HG03571 (cell line): Measurements from ENCODE around the gene DCAF4.
A peak's percentile ranks its signal among the peaks of the same experiment; 100 is the strongest.

Experiments used
- ATAC-seq: cut with Tn5 transposase; IDR thresholded peaks from one replicate; pipeline ENCODE4 v1.9.1; 2021; ENCODE audit not compliant: unreplicated experiment

DCAF4 gene, protein sequence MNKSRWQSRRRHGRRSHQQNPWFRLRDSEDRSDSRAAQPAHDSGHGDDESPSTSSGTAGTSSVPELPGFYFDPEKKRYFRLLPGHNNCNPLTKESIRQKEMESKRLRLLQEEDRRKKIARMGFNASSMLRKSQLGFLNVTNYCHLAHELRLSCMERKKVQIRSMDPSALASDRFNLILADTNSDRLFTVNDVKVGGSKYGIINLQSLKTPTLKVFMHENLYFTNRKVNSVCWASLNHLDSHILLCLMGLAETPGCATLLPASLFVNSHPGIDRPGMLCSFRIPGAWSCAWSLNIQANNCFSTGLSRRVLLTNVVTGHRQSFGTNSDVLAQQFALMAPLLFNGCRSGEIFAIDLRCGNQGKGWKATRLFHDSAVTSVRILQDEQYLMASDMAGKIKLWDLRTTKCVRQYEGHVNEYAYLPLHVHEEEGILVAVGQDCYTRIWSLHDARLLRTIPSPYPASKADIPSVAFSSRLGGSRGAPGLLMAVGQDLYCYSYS

DNA sequence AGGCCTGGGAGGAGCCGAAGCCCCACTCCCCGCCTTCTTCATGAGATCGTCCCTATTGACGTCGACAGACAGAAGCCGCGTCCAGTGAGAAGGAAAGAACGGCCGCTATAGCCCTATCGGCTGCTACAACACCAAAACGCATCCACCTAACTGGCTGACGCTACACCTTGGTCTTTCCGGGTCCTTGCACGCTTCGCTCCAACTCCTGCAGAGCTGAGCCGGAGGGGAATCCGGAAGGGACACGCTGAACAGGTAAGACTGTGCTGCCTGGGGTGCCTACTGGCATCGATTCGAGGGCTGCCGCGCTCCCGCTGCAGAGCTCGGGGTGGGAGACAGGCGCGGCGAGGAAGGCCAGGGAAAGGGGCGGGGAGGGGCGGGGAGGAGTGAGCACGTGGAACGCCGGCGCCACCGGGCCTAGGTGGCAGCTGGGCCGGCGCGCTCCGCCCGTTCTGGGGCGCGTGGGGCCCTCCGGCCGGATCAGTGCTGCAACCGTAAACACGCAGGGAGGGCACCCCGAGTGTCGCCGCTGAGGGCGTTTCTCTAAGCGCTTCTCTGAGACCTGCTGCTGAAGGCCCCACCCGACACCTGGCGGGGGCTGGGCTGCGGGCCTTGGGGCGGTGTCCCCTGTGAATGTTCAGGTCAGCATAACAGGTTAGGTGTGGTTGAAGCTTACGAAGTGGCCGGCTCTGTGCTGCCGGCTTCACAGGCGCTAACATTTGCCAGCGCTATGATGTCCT is at the start of gene DCAF4:
TSS of gene DCAF4 (plus strand) at position 173 of the 737 bp plus-strand sequence. CDS start 11,515 bp downstream, outside the sequence.
- ATAC-seq, result peak; percentile 97

DNA sequence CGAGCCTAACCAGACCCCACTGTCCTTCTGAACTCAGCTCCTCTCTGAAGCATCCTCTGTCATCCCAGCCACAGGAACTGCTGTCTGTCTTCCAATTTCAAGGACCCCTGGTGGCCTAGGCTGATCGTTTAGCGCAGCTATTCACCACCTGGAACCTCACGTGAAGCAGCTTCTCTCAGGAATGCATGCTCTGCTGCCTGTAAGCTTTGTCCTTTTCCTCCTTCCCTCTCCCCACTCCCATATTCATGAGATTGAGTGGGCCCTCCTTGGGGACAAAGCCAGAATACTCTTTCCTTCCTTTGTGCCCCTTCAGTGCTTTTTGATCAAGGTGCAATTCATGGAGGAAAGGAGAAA is 49.6 kb upstream of the DCAF4 start:
- ATAC-seq, result no peak

DNA sequence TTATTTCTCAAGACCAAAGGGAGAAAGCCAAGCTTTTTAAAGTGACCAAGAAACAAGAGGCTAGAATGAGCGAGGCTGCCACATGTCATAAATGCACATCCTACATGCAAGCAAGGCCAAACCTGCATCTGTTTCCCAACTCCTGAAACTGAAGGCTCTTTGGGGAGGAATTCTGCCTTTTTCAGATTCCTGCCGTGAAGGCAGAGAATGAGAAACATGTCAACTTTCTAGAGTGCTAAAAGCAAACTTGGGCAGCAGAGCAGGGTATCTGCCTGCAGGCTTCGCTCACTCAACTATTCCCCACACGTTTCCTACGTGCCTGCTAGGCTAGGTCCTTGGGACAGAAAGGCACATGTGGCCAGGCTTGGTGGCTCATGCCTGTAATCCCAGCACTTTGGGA is 47.5 kb upstream of the DCAF4 start:
- ATAC-seq, result no peak

DNA sequence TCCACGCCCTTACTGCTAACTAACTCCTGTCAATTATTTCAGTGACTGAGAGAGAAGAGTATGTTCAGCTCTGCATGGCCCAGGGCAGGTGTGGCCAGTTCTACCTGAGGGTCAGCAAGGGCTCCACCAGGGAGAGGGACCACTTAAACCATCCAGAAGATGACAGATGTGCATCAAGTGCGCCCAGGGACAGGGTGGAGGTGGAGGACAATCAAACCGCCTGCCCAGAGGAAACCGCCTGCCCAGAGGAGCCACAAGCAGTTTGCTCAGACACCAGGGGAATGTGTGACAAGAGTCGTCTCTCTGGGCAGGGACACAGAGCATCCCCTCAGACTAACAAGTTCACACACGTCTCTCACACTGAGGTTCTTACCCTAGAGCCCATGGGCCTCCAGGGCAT is 46.8 kb upstream of the DCAF4 start:
- ATAC-seq, result no peak

DNA sequence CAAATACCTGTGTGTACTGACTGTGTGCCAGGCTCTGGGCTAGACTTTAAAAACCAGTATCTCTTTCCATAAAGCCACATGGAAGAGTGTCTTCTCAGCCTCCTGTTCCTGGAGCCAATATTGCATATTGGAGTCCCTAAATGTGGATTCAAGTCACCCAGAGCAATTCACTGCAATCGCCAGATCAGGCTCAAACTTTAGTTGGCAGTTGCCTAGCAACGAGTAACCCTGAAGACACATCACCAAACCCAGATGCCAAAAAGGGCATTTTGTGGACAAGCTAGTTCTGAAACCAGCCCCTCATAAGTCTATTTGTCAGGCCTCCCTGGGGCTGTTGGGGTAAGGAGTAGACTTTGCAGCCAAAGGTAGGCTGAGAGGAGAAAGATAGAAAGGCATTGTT is 46.1 kb upstream of the DCAF4 start:
- ATAC-seq, result no peak

DNA sequence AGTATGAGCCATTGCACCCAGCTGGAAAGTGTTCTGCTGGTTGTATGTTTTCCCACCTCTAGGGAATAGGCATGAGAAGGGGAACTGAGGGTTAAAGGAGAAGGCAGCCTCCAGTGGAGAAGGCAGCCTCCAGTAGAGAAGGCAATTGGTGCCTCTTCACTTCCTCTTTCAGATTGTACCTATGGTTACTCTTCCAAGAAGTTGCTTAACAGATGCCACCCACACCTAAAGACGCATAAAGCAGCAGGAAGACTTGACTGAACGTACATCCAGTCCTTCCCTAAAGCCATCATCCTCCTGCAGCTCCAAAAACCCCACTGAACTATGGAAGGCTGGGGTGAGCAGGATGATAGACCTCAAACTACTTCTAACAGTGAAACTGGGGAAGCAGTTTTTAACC is 45.4 kb upstream of the DCAF4 start:
- ATAC-seq, result no peak

DNA sequence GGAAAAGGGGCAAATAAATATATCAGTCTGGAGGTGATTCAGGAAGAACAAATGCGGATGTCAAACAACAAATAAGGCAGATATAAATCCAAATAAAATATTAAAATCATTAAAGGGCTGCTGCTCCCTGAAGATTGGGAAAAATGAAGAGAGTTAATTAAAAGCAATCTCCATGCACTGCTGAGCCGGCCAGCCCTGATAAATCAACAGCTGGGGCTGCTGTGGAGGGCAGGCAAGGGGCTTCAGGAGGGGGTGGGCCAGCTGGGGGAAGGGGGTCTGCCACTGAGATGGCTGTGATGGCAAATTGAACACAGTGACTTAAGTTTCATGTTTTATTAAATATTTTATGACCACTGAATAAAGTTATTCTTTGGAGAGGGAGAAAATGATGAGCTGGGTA is 44.7 kb upstream of the DCAF4 start:
- no peak for ATAC-seq

DNA sequence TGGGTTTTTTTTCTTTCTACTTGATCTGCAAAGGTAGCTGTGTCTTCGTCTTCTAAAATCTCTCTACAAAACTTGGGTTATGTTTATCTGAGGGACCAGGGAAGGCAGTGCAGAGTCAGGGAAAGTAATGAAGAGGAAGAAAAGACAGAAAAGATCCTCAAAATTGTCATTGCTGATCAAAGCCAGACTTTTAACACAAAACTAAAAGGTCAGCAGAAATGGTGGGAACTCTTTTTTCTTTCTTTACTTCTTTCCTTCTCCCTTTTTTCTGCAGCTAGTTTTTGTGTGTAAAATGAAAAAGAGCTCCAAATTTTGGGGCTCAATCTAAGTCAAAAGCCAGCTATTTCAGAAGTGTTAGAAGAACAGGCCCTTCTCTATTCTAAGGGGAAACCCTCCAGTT is 44.2 kb upstream of the DCAF4 start:
- no peak for ATAC-seq

DNA sequence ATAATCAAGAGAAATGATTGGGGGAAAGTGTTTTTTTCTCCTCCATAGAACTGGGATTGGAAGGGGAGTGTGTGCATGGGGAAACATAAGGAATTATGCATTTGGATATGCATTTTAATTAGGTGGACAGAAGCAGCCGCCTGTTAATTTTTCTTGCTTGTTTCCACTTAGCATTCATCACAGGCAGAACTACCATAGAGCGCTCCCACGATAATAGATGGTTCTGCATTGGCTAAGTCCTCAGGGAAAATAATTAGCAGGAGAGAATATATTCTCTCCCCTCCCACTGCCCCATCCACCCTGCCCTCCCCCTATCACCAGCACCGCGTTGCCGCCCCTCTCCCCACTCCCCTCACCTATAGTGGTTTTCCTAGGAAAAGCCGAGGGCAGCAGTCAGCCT is 43.8 kb upstream of the DCAF4 start:
- ATAC-seq, result no peak

DNA sequence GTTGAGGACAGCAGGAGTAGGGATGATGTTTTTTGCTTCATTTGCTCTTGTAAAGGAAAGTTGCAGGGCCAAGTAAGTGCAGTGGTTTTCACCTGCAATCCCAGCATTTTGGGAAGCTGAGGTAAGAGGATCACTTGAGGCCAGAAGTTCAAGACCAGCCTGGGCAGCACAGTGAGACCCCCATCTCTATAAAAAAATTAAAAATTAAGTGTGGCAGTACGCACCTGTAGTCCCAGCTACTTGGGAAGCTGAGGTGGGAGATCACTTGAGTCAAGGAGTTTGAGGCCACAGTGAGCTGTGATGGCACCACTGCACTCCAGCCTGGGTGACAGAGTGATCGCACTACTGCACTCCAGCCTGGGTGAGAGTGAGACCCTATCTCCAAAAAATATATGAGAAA is 43.2 kb upstream of the DCAF4 start:
- no peak for ATAC-seq

DNA sequence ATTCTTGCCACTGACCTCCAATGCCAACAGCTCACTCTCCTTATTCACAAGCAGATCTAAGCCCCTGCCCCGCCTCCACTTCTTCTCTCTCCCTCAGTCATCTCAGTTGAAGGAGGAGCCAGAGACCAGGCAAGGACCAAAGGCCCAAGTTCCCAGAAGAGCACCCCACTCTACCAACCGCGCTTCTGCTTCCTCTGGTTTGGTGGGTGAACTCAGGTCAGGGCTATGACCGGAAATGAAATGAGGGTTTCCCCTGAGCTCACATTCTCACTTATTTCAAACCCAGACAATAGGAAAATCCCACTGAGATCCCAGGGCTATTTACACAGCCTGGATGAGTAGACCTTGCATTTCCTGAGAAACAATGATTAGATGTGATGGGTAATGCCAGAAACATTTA is 42.3 kb upstream of the DCAF4 start:
- no peak for ATAC-seq

DNA sequence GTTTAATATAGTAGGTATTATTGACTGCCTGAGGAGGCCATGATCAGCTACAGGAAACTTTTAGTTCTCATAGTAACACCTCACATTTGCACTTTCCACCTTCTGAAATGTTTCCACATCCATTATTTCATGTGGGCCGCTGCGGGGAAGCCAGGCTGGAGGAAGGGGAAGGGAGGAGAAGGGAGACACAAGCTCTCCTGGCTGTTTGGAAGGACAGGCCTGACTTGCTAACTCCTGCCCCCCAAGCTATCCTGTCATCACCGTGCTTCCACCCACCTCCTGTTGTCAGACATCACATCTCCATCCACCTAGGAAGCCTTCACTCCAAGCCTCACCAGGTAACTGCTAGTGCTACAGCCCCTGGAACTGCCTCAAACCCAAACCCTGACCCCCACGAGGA is 41.9 kb upstream of the DCAF4 start:
- ATAC-seq, result no peak

DNA sequence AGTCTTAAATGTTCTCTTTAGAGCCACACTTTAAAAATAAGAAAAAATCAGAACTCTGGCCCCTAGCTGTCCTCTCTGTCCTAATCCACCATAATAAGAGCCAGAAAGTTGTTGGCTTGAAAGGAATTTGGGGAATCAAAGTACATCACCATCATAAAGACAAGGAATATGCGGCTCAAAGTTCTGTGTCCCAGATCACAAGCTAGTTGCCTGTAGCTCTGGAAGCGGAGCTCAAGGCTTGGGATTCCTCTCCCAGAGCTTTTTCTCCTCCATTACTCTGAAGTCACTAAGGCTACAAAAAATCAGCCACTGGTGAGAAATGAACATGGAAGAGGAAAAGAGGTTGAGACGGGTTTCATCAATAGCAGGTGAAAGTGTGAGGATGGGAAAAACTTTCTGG is 38.8 kb upstream of the DCAF4 start:
- ATAC-seq, result no peak

DNA sequence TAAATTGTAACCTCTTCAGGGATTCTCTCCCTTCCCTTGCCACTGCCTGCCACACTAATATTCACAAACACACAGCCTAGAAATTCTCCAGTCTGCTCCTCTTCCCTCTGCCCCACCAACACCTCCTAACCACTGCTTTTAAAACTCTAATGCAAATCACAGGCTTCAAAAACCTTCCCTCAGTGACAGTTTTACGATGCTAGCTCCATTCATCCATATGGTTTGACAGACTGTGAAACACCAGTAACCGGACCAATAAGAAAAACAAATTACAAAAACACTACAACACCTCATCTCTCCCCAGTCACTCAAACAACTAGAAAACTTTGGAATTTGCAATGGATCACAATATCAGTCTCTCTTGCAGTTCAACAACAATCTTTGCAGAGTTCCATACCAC is 38.1 kb upstream of the DCAF4 start:
- ATAC-seq, result no peak

DNA sequence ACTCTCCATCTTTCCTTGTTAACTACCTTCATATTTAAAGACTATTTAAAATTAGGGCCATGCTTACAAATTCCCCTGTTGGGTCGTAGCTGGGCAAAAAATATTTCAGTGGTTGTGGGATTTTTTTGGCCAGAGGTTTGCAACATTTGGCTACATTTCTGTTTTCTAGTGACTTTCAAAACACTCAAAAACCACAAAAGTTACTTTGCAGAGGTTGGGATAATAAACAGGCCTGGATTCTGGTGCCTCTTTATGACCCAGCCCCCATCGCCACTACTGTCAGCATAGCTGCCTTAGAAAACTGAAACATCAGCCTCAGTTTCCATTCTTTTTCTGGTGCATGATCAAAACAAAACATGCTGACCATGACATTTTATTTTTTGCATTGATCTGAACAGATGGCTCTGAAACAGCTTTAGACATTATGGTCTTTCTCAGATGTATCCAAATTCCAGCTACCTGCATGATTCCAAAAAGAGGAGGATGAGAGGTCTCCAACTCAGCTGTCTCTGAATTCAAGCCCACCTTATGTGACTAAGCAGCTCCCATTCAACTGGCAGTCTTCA is 37.5 kb upstream of the DCAF4 start:
- ATAC-seq, result no peak

DNA sequence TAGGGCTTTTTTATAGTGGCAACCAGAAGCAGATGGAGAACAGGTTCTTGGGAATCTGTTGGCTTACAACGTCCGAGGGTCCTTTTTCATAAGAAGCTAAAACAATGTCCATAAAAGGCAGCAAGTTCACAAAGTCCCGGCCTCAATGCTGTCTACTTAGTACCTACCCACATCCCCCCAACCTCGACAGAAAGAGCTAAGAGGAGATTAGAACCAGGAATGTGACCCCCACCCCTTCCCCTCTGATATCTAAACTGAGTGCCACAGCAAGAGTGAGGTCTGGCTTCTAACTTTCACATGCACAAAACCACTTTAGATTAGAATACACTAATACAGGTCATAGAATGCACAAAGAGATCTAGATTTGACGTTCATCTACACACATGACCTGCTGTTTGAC is 36.9 kb upstream of the DCAF4 start:
- no peak for ATAC-seq

DNA sequence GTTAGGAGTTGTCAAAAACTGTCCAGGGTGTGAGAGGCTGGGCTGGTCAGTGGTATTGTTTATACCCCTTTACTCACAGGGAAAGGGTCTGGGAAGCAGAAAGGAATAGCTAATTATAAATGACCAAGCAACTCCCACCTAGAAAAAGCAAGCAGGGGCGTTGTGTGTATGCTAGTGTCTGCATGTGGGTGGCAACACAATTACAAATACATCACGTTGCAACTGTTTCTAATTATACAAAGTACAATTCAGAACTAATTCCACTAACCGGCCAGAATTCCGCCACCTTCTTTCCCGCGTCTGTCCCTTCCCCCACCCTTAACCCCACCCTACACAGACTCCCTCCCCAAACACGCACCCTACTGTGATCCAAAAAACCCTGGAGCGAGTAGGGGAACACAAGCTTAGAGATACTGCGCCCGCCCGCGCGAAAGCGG is 34.6 kb upstream of the DCAF4 start:
- ATAC-seq, result no peak

DNA sequence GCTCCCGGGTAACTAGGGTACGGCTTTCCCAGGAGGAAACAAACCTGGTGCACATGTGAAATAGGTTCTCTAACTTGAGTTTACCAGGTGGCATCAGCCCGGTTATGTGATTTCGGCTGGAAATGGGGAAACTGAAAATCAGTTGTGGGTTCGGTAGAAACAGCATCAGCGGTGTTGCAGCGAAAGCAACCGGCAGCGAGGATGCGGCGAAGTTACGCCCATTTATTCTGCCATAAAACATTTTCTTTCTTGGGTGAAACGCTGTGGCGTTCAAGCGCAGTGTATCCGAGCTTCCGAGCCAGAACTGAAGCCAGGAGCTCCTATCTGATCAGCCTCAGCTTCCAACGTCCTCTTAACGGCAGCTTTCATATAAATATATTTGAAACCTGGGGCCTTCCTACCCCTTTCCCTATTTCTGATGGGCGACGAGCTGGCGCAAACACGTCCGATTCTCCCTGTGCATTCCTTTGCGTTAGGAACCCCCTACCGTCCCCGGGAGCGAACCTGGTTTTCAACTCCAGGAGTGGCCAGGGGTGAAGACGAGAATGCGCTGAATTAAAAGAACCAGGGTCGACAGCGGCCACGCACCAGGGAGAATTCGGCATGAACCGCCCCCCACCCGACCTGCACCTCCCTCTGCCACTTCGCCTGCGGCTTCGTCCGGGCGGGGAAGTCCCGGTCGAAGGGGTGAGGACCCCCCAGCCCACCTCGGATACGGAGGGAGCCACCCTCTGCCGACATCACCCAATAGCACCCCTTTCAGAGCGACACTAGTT is 34.0 kb upstream of the DCAF4 start:
- no peak for ATAC-seq

DNA sequence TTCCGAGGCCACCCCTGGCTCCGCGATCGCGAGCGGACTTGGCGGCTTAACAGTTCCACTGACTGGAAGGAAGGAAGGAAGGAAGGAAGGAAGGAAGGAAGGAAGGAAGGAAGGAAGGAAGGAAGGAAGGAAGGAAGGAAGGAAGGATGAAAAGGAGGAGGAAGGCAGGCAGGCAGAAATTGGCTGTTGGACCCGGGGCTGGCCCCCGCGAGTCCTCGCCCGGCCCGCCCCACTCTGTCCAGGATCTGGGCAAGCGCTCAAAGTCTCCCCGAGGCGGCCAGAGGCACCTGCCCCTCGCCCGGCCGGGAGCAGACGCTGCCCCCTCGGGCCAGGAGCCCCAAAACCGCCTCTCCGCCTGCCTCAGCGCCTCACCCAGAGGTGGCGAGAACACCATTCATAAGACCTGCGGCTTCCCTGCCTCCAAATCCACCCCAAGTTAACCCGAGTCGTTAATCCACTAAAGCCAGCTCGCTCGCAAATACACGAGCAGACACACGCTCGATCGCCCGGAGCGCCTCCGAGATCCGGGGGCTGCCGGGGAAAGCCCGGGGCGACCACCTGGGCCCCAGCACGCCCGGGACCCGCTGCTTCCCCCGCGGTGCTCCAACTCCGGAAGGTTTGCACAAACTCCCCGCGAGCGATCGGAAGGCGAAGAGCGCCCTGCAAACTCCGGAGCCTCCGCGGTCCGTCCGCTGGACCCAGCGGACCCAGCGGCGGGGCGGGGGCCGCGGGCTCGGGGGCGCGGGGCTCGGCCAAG is 33.2 kb upstream of the DCAF4 start:
- ATAC-seq, result no peak

DNA sequence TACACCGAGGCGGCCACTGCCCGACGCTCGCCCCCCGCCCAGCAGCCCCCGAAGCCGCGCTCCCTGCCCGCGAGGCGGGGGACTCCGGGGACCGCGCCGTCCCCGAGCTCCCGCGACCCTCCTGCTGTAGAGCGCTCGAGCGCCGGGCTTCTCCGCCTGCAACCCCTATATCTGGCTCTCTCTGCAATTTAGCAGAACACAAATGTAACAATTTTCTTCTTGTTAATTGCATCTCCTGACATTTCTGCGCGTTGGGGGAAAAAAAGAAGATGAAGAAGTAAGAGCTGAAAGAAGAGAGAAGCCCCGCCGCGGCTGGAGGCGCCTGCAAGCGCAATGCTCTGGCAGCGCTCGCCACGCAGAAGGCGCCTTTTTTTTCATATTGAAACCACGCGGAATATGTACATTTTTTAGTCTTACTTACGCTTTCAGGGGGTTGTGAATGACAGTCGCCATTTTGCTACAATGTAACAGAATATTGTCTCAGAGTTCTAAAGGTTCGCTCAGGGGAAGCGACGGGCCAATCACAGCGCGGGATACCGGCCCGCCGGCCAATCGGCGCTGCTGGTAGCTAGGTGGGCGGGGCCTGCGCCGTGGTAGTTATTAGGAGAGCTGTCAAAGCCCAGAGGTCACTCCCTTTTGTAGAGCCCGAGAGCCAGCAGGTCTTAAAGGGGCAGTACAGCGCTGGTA is 32.5 kb upstream of the DCAF4 start, which contains the start of gene DPF3:
TSS of gene DPF3 (minus strand) at position 466 of the 687 bp plus-strand sequence. CDS start at position 453, 13 bp downstream.
- ATAC-seq, result peak; percentile 98
